GM13977 (cell line): ENCODE results near the gene PSMD5.

Source experiments
- DNase-seq: peaks from one replicate; pipeline ENCODE4 v3.0.0; 2012; ENCODE audit warnings: low spot score
- in situ Hi-C: fragments of 300-500 bp; cut with MboI; formaldehyde crosslinking; loops from one replicate; pipeline ENCODE4 v1.12.0; 2022; ENCODE audit warnings: low sequenced_read_pairs, low pct_unique_long_range_greater_than_20kb, mixed read lengths, inconsistent platforms; ENCODE audit not compliant: unreplicated experiment
- TF ChIP-seq, protein P1 (sequence below): IDR thresholded peaks from 2 replicates; pipeline ENCODE4 v1.5.1; 2012; ENCODE audit warnings: mild to moderate bottlenecking, control low read depth; ENCODE audit not compliant: insufficient read depth; ENCODE audit errors: extremely low read depth, missing control alignments

The PSMD5 gene

DNA sequence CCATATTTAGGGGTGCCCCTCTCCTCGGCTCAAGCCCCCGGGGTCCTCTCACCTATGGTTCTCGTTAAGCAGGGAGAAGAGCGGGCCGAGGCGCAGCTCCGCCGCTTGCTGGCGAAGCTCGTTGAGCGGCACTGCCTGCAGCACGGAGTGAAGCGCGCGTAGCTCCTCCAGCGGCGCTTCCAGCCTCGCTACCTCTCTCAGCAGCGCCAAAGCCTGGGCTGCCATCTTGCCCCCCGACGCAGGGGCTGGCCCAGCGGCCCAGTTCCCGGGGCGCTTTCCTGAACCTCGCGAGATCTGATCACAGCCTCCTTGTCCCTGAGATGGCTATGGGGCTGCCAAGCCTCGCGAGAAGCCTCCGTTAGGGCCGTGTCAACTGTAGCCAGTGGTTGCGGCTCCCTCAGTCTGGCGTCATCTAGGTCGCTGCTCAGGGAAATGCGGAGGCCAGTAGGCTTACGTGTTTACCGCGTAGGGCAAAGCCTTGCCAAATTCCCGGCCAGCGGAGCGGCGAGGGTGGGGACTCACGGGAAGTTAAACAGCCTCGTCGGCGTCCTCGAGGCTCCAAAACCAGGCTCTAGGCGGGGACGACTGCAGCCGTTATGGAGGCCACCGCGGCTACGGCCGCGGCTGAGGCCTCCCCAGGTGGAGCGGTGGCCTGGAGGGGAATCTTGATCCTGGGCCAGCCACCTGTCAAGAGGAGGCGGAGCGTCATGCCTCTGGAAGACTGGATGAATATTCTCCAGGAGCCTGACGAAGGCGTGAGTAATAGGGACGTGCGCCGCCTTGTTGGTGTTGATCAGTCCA lies at the start of gene PSMD5:
Gene PSMD5, minus strand, starts transcription at position 238 of the 801 bp plus-strand sequence. Its CDS starts 13 bp downstream, at position 225.
- in situ Hi-C loops = no loop called here
- peak; percentile 96 for DNase-seq
- TF ChIP-seq, protein P1, sequence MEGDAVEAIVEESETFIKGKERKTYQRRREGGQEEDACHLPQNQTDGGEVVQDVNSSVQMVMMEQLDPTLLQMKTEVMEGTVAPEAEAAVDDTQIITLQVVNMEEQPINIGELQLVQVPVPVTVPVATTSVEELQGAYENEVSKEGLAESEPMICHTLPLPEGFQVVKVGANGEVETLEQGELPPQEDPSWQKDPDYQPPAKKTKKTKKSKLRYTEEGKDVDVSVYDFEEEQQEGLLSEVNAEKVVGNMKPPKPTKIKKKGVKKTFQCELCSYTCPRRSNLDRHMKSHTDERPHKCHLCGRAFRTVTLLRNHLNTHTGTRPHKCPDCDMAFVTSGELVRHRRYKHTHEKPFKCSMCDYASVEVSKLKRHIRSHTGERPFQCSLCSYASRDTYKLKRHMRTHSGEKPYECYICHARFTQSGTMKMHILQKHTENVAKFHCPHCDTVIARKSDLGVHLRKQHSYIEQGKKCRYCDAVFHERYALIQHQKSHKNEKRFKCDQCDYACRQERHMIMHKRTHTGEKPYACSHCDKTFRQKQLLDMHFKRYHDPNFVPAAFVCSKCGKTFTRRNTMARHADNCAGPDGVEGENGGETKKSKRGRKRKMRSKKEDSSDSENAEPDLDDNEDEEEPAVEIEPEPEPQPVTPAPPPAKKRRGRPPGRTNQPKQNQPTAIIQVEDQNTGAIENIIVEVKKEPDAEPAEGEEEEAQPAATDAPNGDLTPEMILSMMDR = no peak

DNA sequence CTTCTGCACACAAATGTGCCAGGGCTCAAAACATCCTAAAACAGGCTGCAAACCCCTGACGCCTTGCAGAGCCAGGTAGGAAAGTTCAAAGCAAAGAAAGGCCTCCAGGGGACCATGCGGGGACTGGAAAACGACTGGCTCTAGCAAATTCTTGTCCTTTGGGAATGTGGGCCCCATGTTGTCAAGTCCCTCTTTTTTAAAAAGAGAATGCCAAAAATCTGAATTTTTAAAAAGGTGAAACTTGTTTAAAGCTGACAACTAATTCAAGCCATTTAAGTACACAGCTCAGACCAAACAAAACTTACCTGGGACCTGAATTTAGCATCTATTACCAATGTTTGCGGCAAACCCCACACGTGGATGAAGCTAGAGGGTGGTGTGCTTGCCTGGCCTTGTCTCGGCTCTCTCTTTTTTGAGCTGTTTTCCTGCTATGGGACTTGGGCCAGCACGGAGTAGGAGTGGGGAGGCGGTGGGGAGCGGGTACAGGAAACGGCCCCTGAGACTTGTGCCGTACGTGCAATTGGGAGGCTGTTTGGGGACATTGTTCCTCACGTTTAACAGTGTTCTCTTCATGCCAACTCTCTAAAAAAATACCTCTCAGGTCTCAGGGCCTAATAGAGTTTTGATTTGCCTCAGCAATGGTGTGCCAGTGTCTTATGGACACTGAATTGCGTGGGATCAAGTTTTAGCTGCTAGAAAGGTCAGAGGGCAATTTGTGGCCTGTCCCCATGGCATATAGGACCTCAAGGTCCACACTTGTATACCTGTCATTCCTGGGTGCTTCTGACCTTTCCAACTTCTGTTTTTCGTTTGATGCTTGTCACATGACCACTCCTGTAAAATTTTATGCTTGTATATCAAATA lies 49.4 kb upstream of the PSMD5 start:
- peak; percentile 42 for DNase-seq
- TF ChIP-seq, protein P1 = no peak
- in situ Hi-C loops = no loop called here

DNA sequence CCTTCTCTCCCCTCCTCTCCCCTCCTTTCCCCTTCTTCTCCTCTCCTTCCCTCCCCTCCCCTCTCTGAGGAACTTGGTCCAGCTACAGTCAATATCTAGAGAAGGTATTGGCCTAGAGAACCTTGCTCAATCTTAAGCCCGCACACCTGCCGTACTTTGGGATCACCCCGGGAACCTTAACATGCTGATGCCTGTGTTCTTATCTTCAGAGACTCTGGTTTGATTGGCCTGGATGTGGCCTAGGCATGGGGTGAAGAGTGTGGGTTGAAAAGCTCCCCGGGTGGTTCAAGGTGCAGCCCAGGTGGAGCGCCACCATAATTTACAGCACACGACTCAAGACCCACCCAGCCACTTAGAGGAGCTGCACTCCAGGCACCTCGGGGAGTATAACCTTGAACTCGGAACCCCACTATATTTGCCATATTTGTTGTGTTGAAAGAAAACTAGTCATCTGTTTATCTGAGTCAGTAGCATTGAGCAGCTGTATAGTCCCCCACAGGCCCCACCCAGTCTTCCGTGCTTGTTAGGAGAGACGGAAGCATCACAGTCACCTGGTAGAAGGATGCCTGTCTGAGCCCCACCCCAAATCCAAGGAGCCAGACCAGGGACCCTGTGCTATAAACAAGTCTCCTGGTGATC lies 48.6 kb upstream of the PSMD5 start:
- TF ChIP-seq, protein P1 = no peak
- no peak for DNase-seq
- in situ Hi-C loops = no loop called here

DNA sequence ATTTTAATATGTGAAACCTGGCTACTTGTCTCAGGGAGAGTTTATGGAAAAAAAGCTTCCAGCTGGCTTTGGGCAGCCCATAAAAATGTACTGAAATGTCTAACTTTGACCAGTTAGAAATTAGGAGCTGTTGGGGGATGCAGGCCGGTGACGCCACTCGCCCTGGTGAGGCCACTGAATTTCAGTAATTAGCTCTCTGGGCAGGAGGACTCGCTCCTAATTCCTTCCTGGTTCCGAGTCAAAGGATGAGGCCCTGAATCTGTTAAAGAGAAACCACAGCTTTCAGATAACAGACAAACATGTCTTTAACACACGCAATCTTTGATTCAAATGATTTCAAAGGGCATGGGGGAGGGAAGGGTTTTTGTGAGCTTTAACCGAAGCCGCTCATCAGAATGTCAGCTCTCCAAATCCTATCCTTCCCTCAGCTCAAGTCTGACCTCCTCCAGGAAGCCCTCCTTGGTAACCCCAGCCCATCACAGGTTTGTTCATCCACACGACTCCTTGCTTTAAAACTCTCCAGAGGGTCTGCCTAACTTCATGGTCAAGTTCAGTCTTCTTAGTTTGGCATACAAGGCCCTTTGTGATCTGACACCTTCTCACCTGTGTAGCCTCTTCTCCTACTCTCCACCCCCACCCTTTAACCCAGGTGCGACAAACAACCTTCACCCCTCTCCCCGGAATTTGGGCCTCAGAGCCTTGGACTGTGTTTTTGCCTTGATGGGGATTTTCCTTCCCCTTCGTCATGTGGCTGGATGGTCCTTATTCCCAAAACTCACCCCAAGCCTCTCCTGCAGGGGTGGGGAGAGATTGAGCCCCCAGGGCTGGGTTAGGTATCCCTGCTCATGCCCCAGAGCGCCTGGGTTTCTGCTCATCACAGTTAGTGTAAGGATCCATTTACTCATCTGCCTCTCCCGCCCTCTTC lies 47.9 kb upstream of the PSMD5 start:
- in situ Hi-C loops = no loop called here
- TF ChIP-seq, protein P1 = no peak
- no peak for DNase-seq

DNA sequence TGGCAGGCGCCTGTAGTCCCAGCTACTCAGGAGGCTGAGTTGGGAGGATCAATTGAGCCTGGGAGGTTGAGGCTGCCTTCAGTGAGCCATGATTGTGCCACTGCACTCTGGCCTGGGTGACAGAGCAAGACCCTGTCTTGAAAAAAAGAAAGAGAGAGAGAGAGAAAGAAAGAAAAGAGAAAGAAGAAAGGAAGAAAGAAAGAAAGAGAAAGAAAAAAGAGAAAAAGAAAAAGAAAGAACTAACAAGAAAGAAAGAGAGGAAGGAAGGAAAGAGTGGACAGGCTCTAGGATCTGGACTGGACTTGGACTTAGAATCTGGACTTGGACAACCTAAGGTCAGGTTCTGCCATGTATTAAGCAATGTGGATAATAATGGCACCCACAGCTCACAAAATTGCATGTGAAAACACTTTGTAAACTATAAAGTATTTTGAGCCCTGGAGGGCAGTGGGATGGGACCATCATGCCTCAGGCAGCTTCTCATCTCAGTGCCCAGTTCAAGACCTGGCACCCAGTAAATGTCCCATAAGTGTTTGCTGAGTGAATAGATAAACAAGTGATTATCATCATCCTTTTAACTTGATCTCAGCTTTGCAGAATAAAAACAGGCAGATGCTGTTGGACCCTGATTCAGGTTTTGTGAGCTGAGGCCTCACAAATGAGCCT lies 47.0 kb upstream of the PSMD5 start:
- DNase-seq = no peak
- in situ Hi-C loops = no loop called here
- TF ChIP-seq, protein P1 = no peak
